AG04449 (cell line): ENCODE measurements around the gene TM2D3.
"Not testable (repeated sequence)": the region's sequence is repeated elsewhere in the genome, so short reads cannot be mapped to it uniquely, and the experiment has no call there.

ENCODE experiments used
- CTCF ChIA-PET: fragments of 350-600 bp; formaldehyde crosslinking; extraction: SDS; loops from one replicate; lab custom pipeline; 2021; ENCODE audit warnings: antibody characterized with exemption; lab: Yijun Ruan, JAX
- POLR2A ChIA-PET: fragments of 400-600, 350-600 bp; formaldehyde crosslinking; extraction: SDS; loops from one replicate; lab custom pipeline; 2020; ENCODE audit warnings: antibody characterized with exemption, inconsistent platforms; lab: Yijun Ruan, JAX
- DNase-seq: peaks from one replicate; pipeline ENCODE4 v3.0.0-alpha.2; 2010; ENCODE audit warnings: low read depth, low spot score
- H3K4me3 ChIP-seq: 2 replicates; pipeline ENCODE4 v1.5.1; 2011; ENCODE audit warnings: low read depth, mild to moderate bottlenecking, control low read depth, low read length
- CTCF ChIP-seq: IDR thresholded peaks from one replicate; pipeline ENCODE4 v1.5.1; 2011; ENCODE audit warnings: mild to moderate bottlenecking, moderate library complexity, low read length, control low read depth, inconsistent platforms; ENCODE audit not compliant: insufficient read depth; ENCODE audit errors: missing control alignments

Gene TM2D3

GRCh38 chr15:101637516-101637915 lies 14.7 kb downstream of the TM2D3 start:
- DNase-seq = no peak
- TF ChIP-seq CTCF = no peak
- ChIA-PET POLR2A (no interaction called here), CTCF (interaction anchor here (10.6 kb wide), 2 partner anchors 337 to 352 kb away, joined by 159 to 353 read pairs; partner anchors contain the start of gene SNRPA1)
- no peak overlapping the region for H3K4me3 ChIP-seq

- ChIA-PET CTCF (interaction anchor here (2.0 to 10.6 kb wide), 3 partner anchors 15 to 351 kb away, joined by 5 to 353 read pairs (median 159); partner anchors contain the start of genes SNRPA1 and TM2D3), POLR2A (no interaction called here)
- no peak for DNase-seq
- H3K4me3 ChIP-seq = no peak overlapping the region
- no peak for TF ChIP-seq CTCF
Observed at GRCh38 chr15:101637038-101637437, 15.1 kb downstream of the TM2D3 start.

GRCh38 chr15:101635944-101636727 lies 16.0 kb downstream of the TM2D3 start:
- TF ChIP-seq CTCF = no peak
- CTCF ChIA-PET = interaction anchor here (1.0 to 10.6 kb wide), 6 partner anchors 11 to 350 kb away, joined by 3 to 353 read pairs (median 4); partner anchors contain the start of genes SNRPA1 and TM2D3
- no peak overlapping the region for H3K4me3 ChIP-seq
- no peak for DNase-seq
- POLR2A ChIA-PET = no interaction called here

GRCh38 chr15:101633356-101633755 lies 18.8 kb downstream of the TM2D3 start:
- no peak overlapping the region for H3K4me3 ChIP-seq
- ChIA-PET POLR2A (no interaction called here), CTCF (interaction anchor here (1.2 kb wide), 1 partner anchor 9 kb away, joined by 5 read pairs; no protein-coding TSS in a partner anchor)
- TF ChIP-seq CTCF = no peak
- no peak for DNase-seq

GRCh38 chr15:101626729-101627128 lies 25.5 kb downstream of the TM2D3 start:
- H3K4me3 ChIP-seq, POLR2A ChIA-PET: not testable (repeated sequence)

GRCh38 chr15:101625980-101626379 lies 26.2 kb downstream of the TM2D3 start:
- CTCF ChIA-PET = interaction anchor here (6.4 kb wide), 1 partner anchor 15 kb away, joined by 49 read pairs; no protein-coding TSS in a partner anchor
- no peak overlapping the region for H3K4me3 ChIP-seq
- TF ChIP-seq CTCF = no peak
- POLR2A ChIA-PET = no interaction called here
- DNase-seq = no peak

More at GRCh38 chr15:101626729-101627128, 25.5 kb downstream of the TM2D3 start:
- DNase-seq, CTCF ChIA-PET: not testable (repeated sequence)

GRCh38 chr15:101625184-101625583 lies 27.0 kb downstream of the TM2D3 start:
- no peak for DNase-seq
- no peak for TF ChIP-seq CTCF
- CTCF ChIA-PET = interaction anchor here (1.0 to 6.4 kb wide), 3 partner anchors 11 to 337 kb away, joined by 3 to 49 read pairs (median 3); no protein-coding TSS in a partner anchor
- H3K4me3 ChIP-seq = no peak overlapping the region
- POLR2A ChIA-PET = no interaction called here
